Loucy (cell line): ENCODE data around the gene NCSTN.

Experiments
- H2AFZ ChIP-seq: fragments of 200-600 bp; sonication (generic); 2 replicates; pipeline ENCODE4 v1.6.0; 2016; ENCODE audit warnings: antibody characterized with exemption, mild to moderate bottlenecking, low read length, moderate library complexity
- H3F3A ChIP-seq: fragments of 200-600 bp; 2 replicates; pipeline ENCODE4 v1.6.0; 2016; ENCODE audit warnings: antibody characterized with exemption, low read depth, mild to moderate bottlenecking
- H3K27me3 ChIP-seq: fragments of 200-600 bp; sonication (generic); 2 replicates; pipeline ENCODE4 v1.6.1; 2014; ENCODE audit warnings: low read length, mild to moderate bottlenecking; ENCODE audit not compliant: insufficient read depth, poor library complexity, severe bottlenecking
- H3K36me3 ChIP-seq: fragments of 200-600 bp; sonication (generic); 2 replicates; pipeline ENCODE4 v1.6.1; 2016; ENCODE audit warnings: low read length; ENCODE audit not compliant: insufficient read depth
- H3K4me1 ChIP-seq: fragments of 200-600 bp; sonication (generic); 2 replicates; pipeline ENCODE4 v1.5.1; 2014; ENCODE audit warnings: low read length, mild to moderate bottlenecking; ENCODE audit not compliant: insufficient read depth, poor library complexity, severe bottlenecking
- H3K4me2 ChIP-seq: fragments of 200-600 bp; sonication (generic); 2 replicates; pipeline ENCODE4 v1.6.0; 2014; ENCODE audit warnings: antibody characterized with exemption, low read length, low read depth, mild to moderate bottlenecking; ENCODE audit not compliant: poor library complexity, severe bottlenecking
- H3K4me3 ChIP-seq: fragments of 200-600 bp; sonication (generic); 2 replicates; pipeline ENCODE4 v1.5.1; 2014; ENCODE audit warnings: low read length, mild to moderate bottlenecking, mixed read lengths; ENCODE audit not compliant: poor library complexity, severe bottlenecking
- H3K79me2 ChIP-seq: fragments of 200-600 bp; sonication (generic); 2 replicates; pipeline ENCODE4 v1.6.1; 2014; ENCODE audit warnings: low read length; ENCODE audit not compliant: insufficient read depth
- H3K9ac ChIP-seq: fragments of 200-600 bp; sonication (generic); 2 replicates; pipeline ENCODE4 v1.6.0; 2014; ENCODE audit warnings: mild to moderate bottlenecking, low read depth, low read length, moderate library complexity; ENCODE audit not compliant: poor library complexity, severe bottlenecking
- H3K9me2 ChIP-seq: fragments of 200-600 bp; sonication (generic); replicated peaks from 2 replicates; pipeline ENCODE4 v1.6.1; 2016; ENCODE audit warnings: low read depth, low read length, mixed read lengths
- H3K9me3 ChIP-seq: fragments of 200-600 bp; sonication (generic); 2 replicates; pipeline ENCODE4 v1.6.1; 2014; ENCODE audit warnings: mild to moderate bottlenecking, antibody characterized with exemption, low read length, low read depth; ENCODE audit not compliant: insufficient read depth
- H4K20me1 ChIP-seq: fragments of 200-600 bp; sonication (generic); 2 replicates; pipeline ENCODE4 v1.6.0; 2014; ENCODE audit warnings: antibody characterized with exemption, low read length, mild to moderate bottlenecking; ENCODE audit not compliant: insufficient read depth, poor library complexity, severe bottlenecking
- EZH2phosphoT487 ChIP-seq: fragments of 200-600 bp; IDR thresholded peaks from 2 replicates; pipeline ENCODE4 v1.6.1; 2018; ENCODE audit warnings: antibody characterized with exemption, mild to moderate bottlenecking, moderate library complexity, borderline replicate concordance
- TF ChIP-seq, protein P1 (sequence below): fragments of 200-600 bp; sonication (generic); conservative IDR thresholded peaks from 2 replicates; pipeline ENCODE4 v1.5.1; 2014; ENCODE audit warnings: mild to moderate bottlenecking, antibody characterized with exemption, low read length

Gene NCSTN

DNA sequence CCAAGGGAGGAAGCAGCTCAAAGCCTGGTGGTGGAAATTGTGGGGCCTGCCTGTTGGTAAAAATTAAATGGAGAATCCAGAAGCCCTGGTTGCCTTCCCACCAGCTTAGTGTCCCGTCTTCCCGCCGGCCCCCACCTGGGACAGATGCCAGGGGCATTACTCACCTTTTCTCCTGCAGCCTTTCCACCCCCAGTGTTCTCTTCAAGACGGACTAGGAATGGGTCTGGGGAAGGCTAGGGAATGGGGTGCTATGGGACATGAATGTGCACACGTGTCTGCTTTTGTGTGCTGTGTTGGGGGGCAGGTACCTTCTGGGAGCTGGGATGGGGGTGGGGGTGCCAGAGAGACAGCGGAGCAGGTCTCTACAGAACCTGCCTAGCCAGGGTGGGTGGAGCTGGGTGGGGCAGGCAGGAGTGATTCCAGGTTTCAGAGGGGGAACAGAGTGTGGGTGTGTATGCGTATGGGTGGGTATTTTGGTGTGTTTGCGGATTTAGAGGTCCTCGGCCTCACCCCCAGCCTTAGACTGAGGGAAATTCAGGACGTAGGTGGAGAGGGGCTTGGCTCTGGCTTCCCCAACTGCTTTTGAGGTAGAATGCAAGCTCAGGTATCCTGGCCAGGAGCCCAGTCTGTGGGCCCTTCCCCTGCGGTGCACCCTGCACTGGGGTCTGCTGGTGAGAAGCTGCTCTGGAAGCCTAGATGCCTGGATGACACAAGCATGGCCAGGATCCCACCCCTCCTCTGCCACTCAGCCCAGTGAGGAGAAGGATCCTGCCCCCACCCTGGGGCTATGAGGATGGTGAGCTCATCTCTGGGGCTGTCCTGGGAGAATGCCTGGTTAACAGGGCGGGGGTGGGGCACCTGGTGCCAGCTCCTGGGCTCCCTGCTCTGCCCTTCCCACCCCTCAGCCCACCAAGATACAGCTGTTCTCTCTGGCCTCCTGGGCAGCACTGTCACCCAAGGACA, 64.9 kb downstream of the NCSTN start:
- Histone ChIP-seq H3K27me3 (no peaks in the 10 kb centered on the region), H3K4me1 (no peaks in the 10 kb centered on the region), H3F3A (no peaks in the 10 kb centered on the region), H3K4me3 (no peak overlapping the region), H2AFZ (no peak overlapping the region), H3K9ac (no peak overlapping the region), H4K20me1 (no peaks in the 10 kb centered on the region), H3K4me2 (no peak overlapping the region), H3K9me3 (no peaks in the 10 kb centered on the region), H3K79me2 (no peaks in the 10 kb centered on the region), H3K36me3 (no peaks in the 10 kb centered on the region), H3K9me2 (no peaks in the 10 kb centered on the region)
- no peak for TF ChIP-seq EZH2phosphoT487
- TF ChIP-seq, protein P1, sequence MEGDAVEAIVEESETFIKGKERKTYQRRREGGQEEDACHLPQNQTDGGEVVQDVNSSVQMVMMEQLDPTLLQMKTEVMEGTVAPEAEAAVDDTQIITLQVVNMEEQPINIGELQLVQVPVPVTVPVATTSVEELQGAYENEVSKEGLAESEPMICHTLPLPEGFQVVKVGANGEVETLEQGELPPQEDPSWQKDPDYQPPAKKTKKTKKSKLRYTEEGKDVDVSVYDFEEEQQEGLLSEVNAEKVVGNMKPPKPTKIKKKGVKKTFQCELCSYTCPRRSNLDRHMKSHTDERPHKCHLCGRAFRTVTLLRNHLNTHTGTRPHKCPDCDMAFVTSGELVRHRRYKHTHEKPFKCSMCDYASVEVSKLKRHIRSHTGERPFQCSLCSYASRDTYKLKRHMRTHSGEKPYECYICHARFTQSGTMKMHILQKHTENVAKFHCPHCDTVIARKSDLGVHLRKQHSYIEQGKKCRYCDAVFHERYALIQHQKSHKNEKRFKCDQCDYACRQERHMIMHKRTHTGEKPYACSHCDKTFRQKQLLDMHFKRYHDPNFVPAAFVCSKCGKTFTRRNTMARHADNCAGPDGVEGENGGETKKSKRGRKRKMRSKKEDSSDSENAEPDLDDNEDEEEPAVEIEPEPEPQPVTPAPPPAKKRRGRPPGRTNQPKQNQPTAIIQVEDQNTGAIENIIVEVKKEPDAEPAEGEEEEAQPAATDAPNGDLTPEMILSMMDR = no peak
